ENCODE measurements around the gene FMNL1.
A peak's percentile ranks its signal among the peaks of the same experiment; 100 is the strongest.

FMNL1 gene

GRCh38 chr17:45260204-45260783 lies 38.6 kb downstream of the FMNL1 start:
- Histone ChIP-seq H3K4me3 (replicated peaks; ENCODE audit: insufficient read depth, low read length) (no peak overlapping the region), H3K27ac (replicated peaks) (no peak overlapping the region), H3K27me3 (ENCODE audit: insufficient read depth, poor library complexity, severe bottlenecking) (no peaks in the 10 kb centered on the region)
- DNase-seq (ENCODE audit: low read depth in 1 of 2, low spot score in 1 of 2), result no peak
- TF ChIP-seq GABPA (IDR thresholded peaks at IDR 0.05; ENCODE audit: low read depth), result no peak
- no peak for TF ChIP-seq REST (IDR thresholded peaks at IDR 0.05; ENCODE audit: insufficient replicate concordance, low read depth)
- no peak for TF ChIP-seq SPI1 (IDR thresholded peaks at IDR 0.05; ENCODE audit: borderline replicate concordance, low read depth)
- TF ChIP-seq CTCF (IDR thresholded peaks at IDR 0.05; ENCODE audit: insufficient read depth, low read length), result no peak
- no peak for TF ChIP-seq POLR2AphosphoS5 (IDR thresholded peaks at IDR 0.05; ENCODE audit: low read depth)

- DNase-seq (ENCODE audit: low read depth in 1 of 2, low spot score in 1 of 2), result peak in 1 of 2 experiments; percentile 16
- TF ChIP-seq CTCF (IDR thresholded peaks at IDR 0.05; ENCODE audit: insufficient read depth, low read length) (no peak), POLR2AphosphoS5 (IDR thresholded peaks at IDR 0.05; ENCODE audit: low read depth) (no peak), SPI1 (IDR thresholded peaks at IDR 0.05; ENCODE audit: borderline replicate concordance, low read depth) (no peak), REST (IDR thresholded peaks at IDR 0.05; ENCODE audit: insufficient replicate concordance, low read depth) (no peak)
- no peak within 1 kb of the TSS for H3K27ac ChIP-seq (replicated peaks)
- H3K4me3 ChIP-seq (replicated peaks; ENCODE audit: insufficient read depth, low read length), result no peak within 1 kb of the TSS
- H3K27me3 ChIP-seq (ENCODE audit: insufficient read depth, poor library complexity, severe bottlenecking), result no peaks in the 10 kb centered on the region
These were observed 40.2 kb downstream of the FMNL1 start, which contains the start of gene SPATA32 for GRCh38 chr17:45261577-45262515. Gene SPATA32 (minus strand): TSS chr17:45262094. CDS start chr17:45262016, 78 bp downstream.

GRCh38 chr17:45262516-45263476 lies 41.1 kb downstream of the FMNL1 start:
- no peak overlapping the region for H3K4me3 ChIP-seq (replicated peaks; ENCODE audit: insufficient read depth, low read length)
- DNase-seq (ENCODE audit: low read depth in 1 of 2, low spot score in 1 of 2), result no peak
- no peak overlapping the region for H3K27ac ChIP-seq (replicated peaks)
- H3K27me3 ChIP-seq (ENCODE audit: insufficient read depth, poor library complexity, severe bottlenecking), result no peaks in the 10 kb centered on the region
- TF ChIP-seq CTCF (IDR thresholded peaks at IDR 0.05; ENCODE audit: insufficient read depth, low read length) (no peak), POLR2AphosphoS5 (IDR thresholded peaks at IDR 0.05; ENCODE audit: low read depth) (no peak), REST (IDR thresholded peaks at IDR 0.05; ENCODE audit: insufficient replicate concordance, low read depth) (no peak), SPI1 (IDR thresholded peaks at IDR 0.05; ENCODE audit: borderline replicate concordance, low read depth) (no peak)

Measured in HL-60 (cell line).